Measurements from ENCODE around the gene OR7D2. TPM values are rescaled to one million over a fixed set of nuclear protein-coding genes. Genes with fewer than 3 reads are reported as not detected.

The OR7D2 gene
- polyA plus RNA-seq, 1 donor from 2014 or later, result 0.09 TPM

DNA sequence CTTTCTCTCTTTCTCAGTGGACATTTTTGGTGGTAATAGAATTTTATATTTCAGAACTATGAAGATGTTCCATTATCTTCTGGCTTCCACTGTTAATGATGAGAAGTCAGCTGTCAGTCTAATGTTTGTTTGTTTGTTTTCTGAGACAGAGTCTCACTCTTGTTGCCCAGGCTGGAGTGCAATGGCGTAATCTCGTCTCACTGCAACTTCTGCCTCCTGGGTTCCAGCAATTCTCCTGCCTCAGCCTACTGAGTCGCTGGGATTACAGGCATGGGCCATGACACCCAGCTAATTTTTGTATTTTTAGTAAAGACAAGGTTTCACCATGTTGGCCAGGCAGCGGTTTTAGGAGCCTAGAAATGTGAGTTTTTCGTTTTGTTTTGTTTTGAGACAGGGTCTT is 33.9 kb upstream of the OR7D2 start:
- H3K27ac ChIP-seq (ENCODE audit: low read length), result no peak overlapping the region
- H3K36me3 ChIP-seq (ENCODE audit: insufficient read depth, low read length), result peaks cover 12% of the 10 kb centered on the region
- no peak overlapping the region for H3K9ac ChIP-seq (ENCODE audit: low read length)
- H3K4me3 ChIP-seq (ENCODE audit: low read length), result no peak overlapping the region
- H3K9me3 ChIP-seq (ENCODE audit: low read length), result peaks cover 7% of the 10 kb centered on the region
- H3K27me3 ChIP-seq (ENCODE audit: insufficient read depth, low read depth, low read length), result no peaks in the 10 kb centered on the region
- no peak overlapping the region for H2AFZ ChIP-seq (ENCODE audit: low read depth, low read length)
- no peaks in the 10 kb centered on the region for H4K20me1 ChIP-seq (ENCODE audit: insufficient read depth)
- H3K79me2 ChIP-seq (replicated peaks; ENCODE audit: insufficient read depth, low read length), result peaks cover 90% of the 10 kb centered on the region
- H3F3A ChIP-seq (ENCODE audit: insufficient read depth, low read length, poor library complexity, severe bottlenecking), result no peaks in the 10 kb centered on the region
- no peak overlapping the region for H3K4me2 ChIP-seq (ENCODE audit: low read length)
- no peaks in the 10 kb centered on the region for H3K9me2 ChIP-seq (ENCODE audit: insufficient read depth, low read length)
- TF ChIP-seq EZH2 (IDR thresholded peaks at IDR 0.05; ENCODE audit: borderline replicate concordance, insufficient read depth, low read length, poor library complexity, severe bottlenecking), result no peak
- no peak for TF ChIP-seq SMC3 (conservative IDR thresholded peaks at IDR 0.05; ENCODE audit: poor library complexity)

- Histone ChIP-seq H4K20me1 (ENCODE audit: insufficient read depth) (no peaks in the 10 kb centered on the region), H3K27me3 (ENCODE audit: insufficient read depth, low read depth, low read length) (no peaks in the 10 kb centered on the region), H3K79me2 (replicated peaks; ENCODE audit: insufficient read depth, low read length) (peaks cover 77% of the 10 kb centered on the region), H3K4me3 (ENCODE audit: low read length) (no peak overlapping the region), H3K9me3 (ENCODE audit: low read length) (peaks cover 15% of the 10 kb centered on the region), H2AFZ (ENCODE audit: low read depth, low read length) (no peak overlapping the region), H3F3A (ENCODE audit: insufficient read depth, low read length, poor library complexity, severe bottlenecking) (no peaks in the 10 kb centered on the region), H3K9ac (ENCODE audit: low read length) (no peak overlapping the region), H3K36me3 (ENCODE audit: insufficient read depth, low read length) (peaks cover 12% of the 10 kb centered on the region), H3K9me2 (ENCODE audit: insufficient read depth, low read length) (no peaks in the 10 kb centered on the region), H3K4me2 (ENCODE audit: low read length) (no peak overlapping the region), H3K27ac (ENCODE audit: low read length) (no peak overlapping the region)
- no peak for TF ChIP-seq TAF1 (IDR thresholded peaks at IDR 0.05; ENCODE audit: low read depth)
- TF ChIP-seq POLR2AphosphoS5 (IDR thresholded peaks at IDR 0.05), result no peak
- TF ChIP-seq MXI1 (conservative IDR thresholded peaks at IDR 0.05; ENCODE audit: poor library complexity, severe bottlenecking), result no peak
- TF ChIP-seq, protein P1, sequence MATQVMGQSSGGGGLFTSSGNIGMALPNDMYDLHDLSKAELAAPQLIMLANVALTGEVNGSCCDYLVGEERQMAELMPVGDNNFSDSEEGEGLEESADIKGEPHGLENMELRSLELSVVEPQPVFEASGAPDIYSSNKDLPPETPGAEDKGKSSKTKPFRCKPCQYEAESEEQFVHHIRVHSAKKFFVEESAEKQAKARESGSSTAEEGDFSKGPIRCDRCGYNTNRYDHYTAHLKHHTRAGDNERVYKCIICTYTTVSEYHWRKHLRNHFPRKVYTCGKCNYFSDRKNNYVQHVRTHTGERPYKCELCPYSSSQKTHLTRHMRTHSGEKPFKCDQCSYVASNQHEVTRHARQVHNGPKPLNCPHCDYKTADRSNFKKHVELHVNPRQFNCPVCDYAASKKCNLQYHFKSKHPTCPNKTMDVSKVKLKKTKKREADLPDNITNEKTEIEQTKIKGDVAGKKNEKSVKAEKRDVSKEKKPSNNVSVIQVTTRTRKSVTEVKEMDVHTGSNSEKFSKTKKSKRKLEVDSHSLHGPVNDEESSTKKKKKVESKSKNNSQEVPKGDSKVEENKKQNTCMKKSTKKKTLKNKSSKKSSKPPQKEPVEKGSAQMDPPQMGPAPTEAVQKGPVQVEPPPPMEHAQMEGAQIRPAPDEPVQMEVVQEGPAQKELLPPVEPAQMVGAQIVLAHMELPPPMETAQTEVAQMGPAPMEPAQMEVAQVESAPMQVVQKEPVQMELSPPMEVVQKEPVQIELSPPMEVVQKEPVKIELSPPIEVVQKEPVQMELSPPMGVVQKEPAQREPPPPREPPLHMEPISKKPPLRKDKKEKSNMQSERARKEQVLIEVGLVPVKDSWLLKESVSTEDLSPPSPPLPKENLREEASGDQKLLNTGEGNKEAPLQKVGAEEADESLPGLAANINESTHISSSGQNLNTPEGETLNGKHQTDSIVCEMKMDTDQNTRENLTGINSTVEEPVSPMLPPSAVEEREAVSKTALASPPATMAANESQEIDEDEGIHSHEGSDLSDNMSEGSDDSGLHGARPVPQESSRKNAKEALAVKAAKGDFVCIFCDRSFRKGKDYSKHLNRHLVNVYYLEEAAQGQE (IDR thresholded peaks at IDR 0.05; ENCODE audit: borderline replicate concordance), result no peak
- TF ChIP-seq SMC3 (conservative IDR thresholded peaks at IDR 0.05; ENCODE audit: poor library complexity), result no peak
- TF ChIP-seq, protein P2, sequence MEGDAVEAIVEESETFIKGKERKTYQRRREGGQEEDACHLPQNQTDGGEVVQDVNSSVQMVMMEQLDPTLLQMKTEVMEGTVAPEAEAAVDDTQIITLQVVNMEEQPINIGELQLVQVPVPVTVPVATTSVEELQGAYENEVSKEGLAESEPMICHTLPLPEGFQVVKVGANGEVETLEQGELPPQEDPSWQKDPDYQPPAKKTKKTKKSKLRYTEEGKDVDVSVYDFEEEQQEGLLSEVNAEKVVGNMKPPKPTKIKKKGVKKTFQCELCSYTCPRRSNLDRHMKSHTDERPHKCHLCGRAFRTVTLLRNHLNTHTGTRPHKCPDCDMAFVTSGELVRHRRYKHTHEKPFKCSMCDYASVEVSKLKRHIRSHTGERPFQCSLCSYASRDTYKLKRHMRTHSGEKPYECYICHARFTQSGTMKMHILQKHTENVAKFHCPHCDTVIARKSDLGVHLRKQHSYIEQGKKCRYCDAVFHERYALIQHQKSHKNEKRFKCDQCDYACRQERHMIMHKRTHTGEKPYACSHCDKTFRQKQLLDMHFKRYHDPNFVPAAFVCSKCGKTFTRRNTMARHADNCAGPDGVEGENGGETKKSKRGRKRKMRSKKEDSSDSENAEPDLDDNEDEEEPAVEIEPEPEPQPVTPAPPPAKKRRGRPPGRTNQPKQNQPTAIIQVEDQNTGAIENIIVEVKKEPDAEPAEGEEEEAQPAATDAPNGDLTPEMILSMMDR (IDR thresholded peaks at IDR 0.05; ENCODE audit: poor library complexity, severe bottlenecking), result no peak
- TF ChIP-seq EZH2 (IDR thresholded peaks at IDR 0.05; ENCODE audit: borderline replicate concordance, insufficient read depth, low read length, poor library complexity, severe bottlenecking), result no peak
- TF ChIP-seq RAD21 (conservative IDR thresholded peaks at IDR 0.05), result no peak
- no peak for TF ChIP-seq EP300 (conservative IDR thresholded peaks at IDR 0.05; ENCODE audit: poor library complexity, severe bottlenecking)
Observed at GRCh38 chr19:9146882-9147281, 31.9 kb upstream of the OR7D2 start.

DNA sequence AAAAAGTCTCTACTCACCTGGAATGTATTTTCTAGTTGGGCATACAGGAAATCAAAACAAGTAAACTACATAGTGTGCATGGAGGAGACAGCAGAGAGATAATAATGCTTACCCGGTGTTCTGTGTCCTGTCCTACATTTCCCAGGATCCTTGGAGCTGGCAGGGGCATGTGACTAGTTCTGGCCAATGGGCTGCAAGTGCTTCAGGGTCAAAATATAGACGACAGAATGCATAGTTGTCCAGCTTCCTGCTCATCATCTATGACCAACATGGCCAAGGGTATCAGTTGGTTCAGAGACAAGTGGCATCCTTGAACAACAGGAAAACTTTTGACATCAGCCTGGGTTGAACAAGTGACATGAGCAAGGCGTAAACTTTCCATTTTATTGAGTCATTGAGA is 30.1 kb upstream of the OR7D2 start:
- Histone ChIP-seq H3K9me3 (ENCODE audit: low read length) (peaks cover 30% of the 10 kb centered on the region), H3K36me3 (ENCODE audit: insufficient read depth, low read length) (peaks cover 12% of the 10 kb centered on the region), H3K9me2 (ENCODE audit: insufficient read depth, low read length) (no peaks in the 10 kb centered on the region), H3K27ac (ENCODE audit: low read length) (no peak overlapping the region), H3K27me3 (ENCODE audit: insufficient read depth, low read depth, low read length) (no peaks in the 10 kb centered on the region), H3K4me3 (ENCODE audit: low read length) (no peak overlapping the region), H3K4me2 (ENCODE audit: low read length) (no peak overlapping the region), H4K20me1 (ENCODE audit: insufficient read depth) (no peaks in the 10 kb centered on the region), H2AFZ (ENCODE audit: low read depth, low read length) (no peak overlapping the region), H3K9ac (ENCODE audit: low read length) (no peak overlapping the region), H3F3A (ENCODE audit: insufficient read depth, low read length, poor library complexity, severe bottlenecking) (no peaks in the 10 kb centered on the region), H3K79me2 (replicated peaks; ENCODE audit: insufficient read depth, low read length) (peaks cover 72% of the 10 kb centered on the region)
- TF ChIP-seq TAF1 (IDR thresholded peaks at IDR 0.05; ENCODE audit: low read depth) (no peak), MXI1 (conservative IDR thresholded peaks at IDR 0.05; ENCODE audit: poor library complexity, severe bottlenecking) (no peak), EZH2 (IDR thresholded peaks at IDR 0.05; ENCODE audit: borderline replicate concordance, insufficient read depth, low read length, poor library complexity, severe bottlenecking) (no peak)
- TF ChIP-seq, protein P1 (IDR thresholded peaks at IDR 0.05; ENCODE audit: borderline replicate concordance), result no peak

Measured in neural cell (in vitro differentiated cells).